Keratinocyte (primary cell): ENCODE data around the gene UBXN4. TPM values are rescaled to one million over a fixed set of nuclear protein-coding genes. Genes with fewer than 3 reads are reported as not detected.

Experiments
- DNase-seq: peaks from one replicate; pipeline ENCODE4 v3.0.0-alpha.2; 2011; ENCODE audit warnings: low read depth, missing footprints, low spot score
- FAIRE-seq: peaks from 2 replicates; lab custom pipeline; 2011; peaks lifted over from hg19 to GRCh38; lab: Jason Lieb, UNC
- H2AFZ ChIP-seq: 2 replicates; pipeline ENCODE4 v1.6.0; 2012; ENCODE audit warnings: low read length, control low read depth, inconsistent platforms; ENCODE audit not compliant: control insufficient read depth
- H3K27ac ChIP-seq: 2 replicates; pipeline ENCODE4 v1.5.1; 2011; ENCODE audit warnings: low read length; ENCODE audit not compliant: control insufficient read depth, insufficient read depth
- H3K27me3 ChIP-seq: 3 replicates; pipeline ENCODE4 v1.6.0; 2011; ENCODE audit warnings: low read length; ENCODE audit not compliant: control insufficient read depth, insufficient read depth; ENCODE audit errors: extremely low read depth
- H3K36me3 ChIP-seq, 2 experiments: 2 replicates in 1 of 2; 3 replicates in 1 of 2; pipeline ENCODE4 v1.5.1; 2011; ENCODE audit warnings: low read length in 2 of 2, mild to moderate bottlenecking in 1 of 2; ENCODE audit not compliant: control insufficient read depth in 2 of 2, insufficient read depth in 2 of 2; ENCODE audit errors: extremely low read depth in 1 of 2
- H3K4me1 ChIP-seq: 3 replicates; pipeline ENCODE4 v1.5.1; 2011; ENCODE audit warnings: low read length; ENCODE audit not compliant: control insufficient read depth, insufficient read depth; ENCODE audit errors: extremely low read depth
- H3K4me2 ChIP-seq: 3 replicates; pipeline ENCODE4 v1.6.0; 2011; ENCODE audit warnings: low read depth, low read length; ENCODE audit not compliant: control insufficient read depth, insufficient read depth; ENCODE audit errors: extremely low read depth
- H3K4me3 ChIP-seq, 3 experiments: fragments of 200-600 bp in 1 of 3; sonication (generic) in 1 of 3; 2 replicates in 2 of 3; 3 replicates in 1 of 3; pipeline ENCODE4 v1.5.1; 2011 to 2016; ENCODE audit warnings: low read length in 3 of 3, mild to moderate bottlenecking in 3 of 3, control low read depth in 2 of 3, inconsistent platforms in 1 of 3, low read depth in 1 of 3, mixed read lengths in 1 of 3, mixed run types in 1 of 3, moderate library complexity in 1 of 3; ENCODE audit not compliant: control insufficient read depth in 2 of 3, insufficient read depth in 2 of 3; ENCODE audit errors: extremely low read depth in 1 of 3
- H3K79me2 ChIP-seq: 2 replicates; pipeline ENCODE4 v1.6.0; 2012; ENCODE audit warnings: low read length; ENCODE audit not compliant: control insufficient read depth, insufficient read depth
- H3K9ac ChIP-seq: 3 replicates; pipeline ENCODE4 v1.6.0; 2011; ENCODE audit warnings: low read length; ENCODE audit not compliant: control insufficient read depth, insufficient read depth; ENCODE audit errors: extremely low read depth
- H3K9me1 ChIP-seq: 3 replicates; pipeline ENCODE4 v1.6.0; 2011; ENCODE audit warnings: low read length; ENCODE audit not compliant: control insufficient read depth, insufficient read depth; ENCODE audit errors: extremely low read depth
- H3K9me3 ChIP-seq: 2 replicates; pipeline ENCODE4 v1.5.1; 2012; ENCODE audit warnings: low read depth, low read length; ENCODE audit not compliant: control insufficient read depth
- H4K20me1 ChIP-seq: 3 replicates; pipeline ENCODE4 v1.6.0; 2011; ENCODE audit warnings: low read length; ENCODE audit not compliant: control insufficient read depth, insufficient read depth; ENCODE audit errors: extremely low read depth
- CTCF ChIP-seq, 3 experiments: IDR thresholded peaks in 1 of 3; conservative IDR thresholded peaks in 1 of 3; optimal IDR thresholded peaks in 1 of 3; 2 replicates in 2 of 3; 3 replicates in 1 of 3; pipeline versions ENCODE3 to v1.5.1; 2011; ENCODE audit warnings: low read length in 3 of 3, mild to moderate bottlenecking in 3 of 3, moderate library complexity in 2 of 3, control low read depth in 1 of 3, inconsistent platforms in 1 of 3; ENCODE audit not compliant: insufficient read depth in 2 of 3; ENCODE audit errors: extremely low read depth in 1 of 3
- EZH2 ChIP-seq: IDR thresholded peaks from one replicate; pipeline ENCODE4 v1.6.1; 2012; ENCODE audit warnings: inconsistent platforms, mild to moderate bottlenecking, low read length, moderate library complexity
- dilution Hi-C: fragments of 300-500 bp; cut with MboI; formaldehyde crosslinking; loops from one replicate; pipeline ENCODE4 v1.7.0; 2020; ENCODE audit warnings: low sequenced_read_pairs; ENCODE audit not compliant: extremely low pct_ligation_motif_present
- polyA plus RNA-seq, 5 experiments: library from polyadenylated mRNA; depleted of rRNA in 3 of 5; stranded (reverse) in 3 of 5; stranded (forward) in 1 of 5; unstranded in 1 of 5; fragments of >200 nt; gene quantifications; 1 replicate in 1 of 5; 2 replicates in 3 of 5; 3 replicates in 1 of 5; pipeline versions ENCODE4 v1.2.1 to v1.2.3, GENCODE V29; 2011 to 2012; ENCODE audit warnings: missing spikeins in 2 of 5, low read depth in 1 of 5, low replicate concordance in 1 of 5

The UBXN4 gene
- polyA plus RNA-seq, 1 donor (not counting 4 experiments of a cell fraction or from before 2014, with no cell fraction given): 92.2 TPM

GRCh38 chr2:135817951-135818350, 76.3 kb downstream of the UBXN4 start:
- no peak for FAIRE-seq
- Histone ChIP-seq H4K20me1 (no peaks in the 10 kb centered on the region), H3K4me3 (no peak overlapping the region), H3K9me1 (no peaks in the 10 kb centered on the region), H3K27me3 (no peaks in the 10 kb centered on the region), H3K9me3 (no peaks in the 10 kb centered on the region), H3K79me2 (no peaks in the 10 kb centered on the region), H3K9ac (no peak overlapping the region), H2AFZ (no peak overlapping the region), H3K36me3 (no peaks in the 10 kb centered on the region), H3K4me1 (no peaks in the 10 kb centered on the region), H3K4me2 (no peak overlapping the region), H3K27ac (no peak overlapping the region)
- TF ChIP-seq CTCF (optimal IDR thresholded peaks at IDR 0.05 in 1 of 3, IDR thresholded peaks at IDR 0.05 in 1 of 3, conservative IDR thresholded peaks at IDR 0.05 in 1 of 3; ENCODE audit: extremely low read depth in 1 of 3, insufficient read depth in 2 of 3, low read length in 3 of 3) (no peak), EZH2 (no peak)
- DNase-seq: no peak
- dilution Hi-C loops: no loop called here

GRCh38 chr2:135818937-135819610, 77.4 kb downstream of the UBXN4 start:
- no peaks in the 10 kb centered on the region for H4K20me1 ChIP-seq
- no peak overlapping the region for H3K27ac ChIP-seq
- no peaks in the 10 kb centered on the region for H3K27me3 ChIP-seq
- H3K4me1 ChIP-seq: no peaks in the 10 kb centered on the region
- no peaks in the 10 kb centered on the region for H3K9me3 ChIP-seq
- dilution Hi-C loops: no loop called here
- no peak overlapping the region for H3K4me2 ChIP-seq
- H3K9ac ChIP-seq: no peak overlapping the region
- no peak overlapping the region for H3K4me3 ChIP-seq
- DNase-seq (no peak), FAIRE-seq (no peak)
- H3K9me1 ChIP-seq: no peaks in the 10 kb centered on the region
- TF ChIP-seq CTCF (optimal IDR thresholded peaks at IDR 0.05 in 1 of 3, IDR thresholded peaks at IDR 0.05 in 1 of 3, conservative IDR thresholded peaks at IDR 0.05 in 1 of 3; ENCODE audit: extremely low read depth in 1 of 3, insufficient read depth in 2 of 3, low read length in 3 of 3) (peak; percentile 37 to 70 (median 61)), EZH2 (no peak)
- H3K79me2 ChIP-seq: no peaks in the 10 kb centered on the region
- H2AFZ ChIP-seq: no peak overlapping the region
- H3K36me3 ChIP-seq: no peaks in the 10 kb centered on the region
